ENCODE results near the gene ACTR3.

- TF ChIP-seq, protein P1, sequence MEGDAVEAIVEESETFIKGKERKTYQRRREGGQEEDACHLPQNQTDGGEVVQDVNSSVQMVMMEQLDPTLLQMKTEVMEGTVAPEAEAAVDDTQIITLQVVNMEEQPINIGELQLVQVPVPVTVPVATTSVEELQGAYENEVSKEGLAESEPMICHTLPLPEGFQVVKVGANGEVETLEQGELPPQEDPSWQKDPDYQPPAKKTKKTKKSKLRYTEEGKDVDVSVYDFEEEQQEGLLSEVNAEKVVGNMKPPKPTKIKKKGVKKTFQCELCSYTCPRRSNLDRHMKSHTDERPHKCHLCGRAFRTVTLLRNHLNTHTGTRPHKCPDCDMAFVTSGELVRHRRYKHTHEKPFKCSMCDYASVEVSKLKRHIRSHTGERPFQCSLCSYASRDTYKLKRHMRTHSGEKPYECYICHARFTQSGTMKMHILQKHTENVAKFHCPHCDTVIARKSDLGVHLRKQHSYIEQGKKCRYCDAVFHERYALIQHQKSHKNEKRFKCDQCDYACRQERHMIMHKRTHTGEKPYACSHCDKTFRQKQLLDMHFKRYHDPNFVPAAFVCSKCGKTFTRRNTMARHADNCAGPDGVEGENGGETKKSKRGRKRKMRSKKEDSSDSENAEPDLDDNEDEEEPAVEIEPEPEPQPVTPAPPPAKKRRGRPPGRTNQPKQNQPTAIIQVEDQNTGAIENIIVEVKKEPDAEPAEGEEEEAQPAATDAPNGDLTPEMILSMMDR (IDR thresholded peaks at IDR 0.05; ENCODE audit: insufficient read depth, low read length, poor library complexity, severe bottlenecking), result no peak
- TF ChIP-seq EZH2phosphoT487 (conservative IDR thresholded peaks at IDR 0.05; ENCODE audit: low read length), result no peak
Measured at GRCh38 chr2:113878743-113879142, 11.1 kb upstream of the ACTR3 start.
